GM12878 (cell line): ENCODE measurements around the gene F3. TPM values are rescaled to one million over a fixed set of nuclear protein-coding genes. Genes with fewer than 3 reads are reported as not detected.

Source experiments
- ATAC-seq: fragments of 200-7000 bp; cut with Tn5 transposase; 3 replicates; pipeline ENCODE4 v1.9.1; 2020; ENCODE audit warnings: mild to moderate bottlenecking, moderate library complexity
- BruUV-seq: library from RNA; stranded (reverse); fragments of 400-500 nt; replicated peaks from 2 replicates; lab custom pipeline; 2021; lab: Mats Ljungman, UMichigan
- CTCF ChIA-PET: fragments of 300-600 bp; sonication (Branson Sonifier 250); formaldehyde crosslinking; extraction: SDS; loops from one replicate; lab custom pipeline; 2021; ENCODE audit warnings: inconsistent platforms; lab: Yijun Ruan, JAX
- POLR2A ChIA-PET: fragments of 350-600 bp; formaldehyde crosslinking; extraction: SDS; loops from one replicate; lab custom pipeline; 2021; ENCODE audit warnings: inconsistent platforms; lab: Charles Lee
- RAD21 ChIA-PET: fragments of 300-600 bp; sonication (Branson Sonifier 250); formaldehyde crosslinking; loops from one replicate; lab custom pipeline; 2023; ENCODE audit warnings: antibody characterized with exemption; ENCODE audit not compliant: unreplicated experiment; lab: Charles Lee
- SMC1A ChIA-PET: fragments of 300-600 bp; sonication (Branson Sonifier 250); formaldehyde crosslinking; loops from one replicate; lab custom pipeline; 2023; ENCODE audit not compliant: unreplicated experiment, uncharacterized antibody; lab: Charles Lee
- DNase-seq: peaks from one replicate; pipeline ENCODE4 v3.0.0-alpha.2; 2011; ENCODE audit warnings: low read depth, low spot score
- FAIRE-seq: peaks from 3 replicates; lab custom pipeline; 2011; peaks lifted over from hg19 to GRCh38; lab: Jason Lieb, UNC
- H2AFZ ChIP-seq: 2 replicates; pipeline ENCODE4 v1.6.0; 2011; ENCODE audit warnings: low read depth, low read length, control low read depth; ENCODE audit not compliant: control insufficient read depth
- H3K27ac ChIP-seq: 2 replicates; pipeline ENCODE4 v1.5.1; 2011; ENCODE audit warnings: control low read depth; ENCODE audit not compliant: control insufficient read depth, insufficient read depth
- H3K27me3 ChIP-seq, 2 experiments: replicated peaks in 1 of 2; 2 replicates each; pipeline versions ENCODE4 v1.6.0 to v1.6.1; 2011; ENCODE audit warnings: low read length in 1 of 2; ENCODE audit not compliant: control insufficient read depth in 2 of 2, insufficient read depth in 2 of 2
- H3K36me3 ChIP-seq, 2 experiments: 2 replicates each; pipeline ENCODE4 v1.5.1; 2011; ENCODE audit warnings: low read length in 1 of 2; ENCODE audit not compliant: control insufficient read depth in 2 of 2, insufficient read depth in 2 of 2
- H3K4me1 ChIP-seq: 2 replicates; pipeline ENCODE4 v1.6.1; 2011; ENCODE audit warnings: mild to moderate bottlenecking, low read length, moderate library complexity, mixed read lengths; ENCODE audit not compliant: control insufficient read depth, insufficient read depth
- H3K4me2 ChIP-seq: 2 replicates; pipeline ENCODE4 v1.6.0; 2011; ENCODE audit warnings: control low read depth; ENCODE audit not compliant: control insufficient read depth, insufficient read depth
- H3K4me3 ChIP-seq: fragments of 200-600 bp; sonication (generic); 2 replicates; pipeline ENCODE4 v1.5.1; 2016
- H3K79me2 ChIP-seq: 2 replicates; pipeline ENCODE4 v1.6.0; 2011; ENCODE audit warnings: low read length; ENCODE audit not compliant: control insufficient read depth, insufficient read depth
- H3K9ac ChIP-seq: 2 replicates; pipeline ENCODE4 v1.8.0; 2011; ENCODE audit warnings: low read length, control low read depth, mixed read lengths; ENCODE audit not compliant: control insufficient read depth, insufficient read depth
- H3K9me3 ChIP-seq: replicated peaks from 3 replicates; pipeline ENCODE4 v1.5.1; 2011; ENCODE audit warnings: mild to moderate bottlenecking, low read length; ENCODE audit not compliant: control insufficient read depth, insufficient read depth
- H4K20me1 ChIP-seq: 2 replicates; pipeline ENCODE4 v1.6.0; 2011; ENCODE audit not compliant: control insufficient read depth, insufficient read depth
- ASH2L ChIP-seq: fragments of 300-600, 200-600 bp; sonication (generic); IDR thresholded peaks from 2 replicates; pipeline ENCODE4 v1.6.1; 2017; ENCODE audit warnings: low read depth, mild to moderate bottlenecking, borderline replicate concordance
- BCL11A ChIP-seq: IDR thresholded peaks from 2 replicates; pipeline ENCODE4 v1.6.1; 2011; ENCODE audit warnings: low read depth, low read length
- CHD4 ChIP-seq: fragments of 200-600 bp; sonication (generic); IDR thresholded peaks from 2 replicates; pipeline ENCODE4 v1.6.1; 2016; ENCODE audit warnings: mild to moderate bottlenecking
- CUX1 ChIP-seq: IDR thresholded peaks from 2 replicates; pipeline ENCODE4 v1.6.1; 2012; ENCODE audit warnings: improper control_type of control experiment, low read depth, low read length; ENCODE audit not compliant: insufficient replicate concordance
- DPF2 ChIP-seq: fragments of 450-650 bp; IDR thresholded peaks from 2 replicates; pipeline ENCODE4 v1.6.1; 2017; ENCODE audit warnings: mild to moderate bottlenecking
- E4F1 ChIP-seq: fragments of 450-650 bp; IDR thresholded peaks from 2 replicates; pipeline ENCODE4 v1.6.1; 2018; ENCODE audit warnings: borderline replicate concordance, mild to moderate bottlenecking; ENCODE audit not compliant: partially characterized antibody
- MEF2B ChIP-seq: fragments of 450-650 bp; IDR thresholded peaks from 2 replicates; pipeline ENCODE4 v1.6.1; 2018; ENCODE audit warnings: mild to moderate bottlenecking, moderate library complexity; ENCODE audit not compliant: partially characterized antibody, poor library complexity, severe bottlenecking
- MXI1 ChIP-seq: fragments of 150-350 bp; IDR thresholded peaks from 2 replicates; pipeline ENCODE4 v1.6.1; 2011; ENCODE audit warnings: low read depth, mild to moderate bottlenecking, inconsistent platforms, low read length, improper control_type of control experiment
- MYB ChIP-seq: fragments of 150-350 bp; IDR thresholded peaks from 2 replicates; pipeline ENCODE4 v1.6.1; 2014; ENCODE audit warnings: mild to moderate bottlenecking, low read depth, low read length, borderline replicate concordance
- STAT1 ChIP-seq: fragments of 450-650 bp; conservative IDR thresholded peaks from 2 replicates; pipeline ENCODE4 v1.6.1; 2014; ENCODE audit warnings: antibody characterized with exemption, mild to moderate bottlenecking
- TAF1 ChIP-seq: IDR thresholded peaks from 2 replicates; pipeline ENCODE4 v1.6.1; 2011; ENCODE audit warnings: mild to moderate bottlenecking, low read depth, low read length, borderline replicate concordance
- TCF3 ChIP-seq: IDR thresholded peaks from 2 replicates; pipeline ENCODE4 v1.6.1; 2012; ENCODE audit warnings: low read depth, mild to moderate bottlenecking, low read length, borderline replicate concordance; ENCODE audit not compliant: insufficient read depth
- WRNIP1 ChIP-seq: IDR thresholded peaks from 2 replicates; pipeline ENCODE4 v1.6.1; 2011; ENCODE audit warnings: low read depth, low read length, improper control_type of control experiment, borderline replicate concordance
- YBX1 ChIP-seq: fragments of 450-650 bp; IDR thresholded peaks from 2 replicates; pipeline ENCODE4 v1.6.1; 2016; ENCODE audit warnings: antibody characterized with exemption
- ZNF274 ChIP-seq: IDR thresholded peaks from one replicate; pipeline ENCODE4 v1.8.0; 2011; ENCODE audit not compliant: insufficient read length, insufficient read depth
- ZZZ3 ChIP-seq: IDR thresholded peaks from 2 replicates; pipeline ENCODE4 v1.6.1; 2011; ENCODE audit warnings: low read depth; ENCODE audit not compliant: control insufficient read depth, insufficient read length
- WGBS: methylation state at CpG from one replicate; pipeline ENCODE4 v1.1.6; 2016; ENCODE audit warnings: low lambda C conversion rate; ENCODE audit not compliant: insufficient replicate concordance, insufficient coverage; ENCODE audit errors: missing lambda C conversion rate; 5-methylcytosine and 5-hydroxymethylcytosine counted together
- in situ Hi-C: fragments of 300-500 bp; cut with MboI; formaldehyde crosslinking; loops from 9 replicates; pipeline ENCODE4 v1.14.3; 2018; ENCODE audit warnings: mixed read lengths
- intact Hi-C: fragments of 100-400 bp; cut with micrococcal nuclease; formaldehyde crosslinking; loops from one replicate; pipeline ENCODE4 v1.14.2; 2022; ENCODE audit not compliant: unreplicated experiment
- polyA plus RNA-seq, 11 experiments: library from polyadenylated mRNA; depleted of rRNA in 4 of 11; unstranded in 6 of 11; stranded (reverse) in 5 of 11; fragments of >200 nt; fragmentation: Nextera tagmentation in 4 of 11; fragmentation: Illumina TruSeq in 1 of 11; extraction: Ambion mirVana in 4 of 11; extraction: Trizol in 1 of 11; gene quantifications; 1 replicate in 1 of 11; 2 replicates in 10 of 11; pipeline versions ENCODE4 v1.2.1 to v1.2.3, GENCODE V29; 2011 to 2016; ENCODE audit warnings: inconsistent platforms in 2 of 11, missing spikeins in 2 of 11, low read depth in 1 of 11
- total RNA-seq, 4 experiments: library from RNA; depleted of rRNA in 3 of 4; stranded (reverse); fragments of >200 nt in 3 of 4; fragmentation: Illumina TruSeq in 1 of 4; extraction: Trizol in 1 of 4; gene quantifications; 2 replicates each; pipeline versions ENCODE4 v1.2.1 to v1.2.3, GENCODE V29; 2013 to 2021

F3 gene
- total and polyA plus RNA-seq, 10 of the 15 experiments (the other 5 are each of a cell fraction or from before 2014, with no cell fraction given): 0.18 to 0.33 TPM; not detected in 8

- DNase-seq (no peak), ATAC-seq (no peak), FAIRE-seq (no peak)
- no peak overlapping the region for H3K9ac ChIP-seq
- H2AFZ ChIP-seq: no peak overlapping the region
- ChIA-PET POLR2A (no interaction called here), RAD21 (no interaction called here), CTCF (no interaction called here), SMC1A (no interaction called here)
- no peaks in the 10 kb centered on the region; a peak in 1 of 4 replicates for H3K27me3 ChIP-seq
- in situ Hi-C loops (no loop called here), intact Hi-C loops (no loop called here)
- WGBS: 24% methylated on average over 7 of the region's 7 CpGs
- H3K79me2 ChIP-seq: no peaks in the 10 kb centered on the region
- H3K27ac ChIP-seq: no peak overlapping the region
- H4K20me1 ChIP-seq: no peaks in the 10 kb centered on the region
- H3K4me2 ChIP-seq: no peak overlapping the region
- H3K4me1 ChIP-seq: no peaks in the 10 kb centered on the region
- no peaks in the 10 kb centered on the region for H3K9me3 ChIP-seq
- H3K36me3 ChIP-seq: no peaks in the 10 kb centered on the region
- no peak overlapping the region for H3K4me3 ChIP-seq
- BruUV-seq: no TSS peak
- TF ChIP-seq TCF3 (no peak), WRNIP1 (no peak), DPF2 (no peak), YBX1 (no peak), ASH2L (no peak), CUX1 (no peak), MXI1 (no peak), MEF2B (no peak), MYB (no peak), E4F1 (no peak), TAF1 (no peak), BCL11A (no peak), ZNF274 (no peak), STAT1 (no peak), CHD4 (no peak), ZZZ3 (no peak)
Measured at GRCh38 chr1:94590203-94591137, 48.9 kb upstream of the F3 start.
